ENCODE measurements around the gene GSTA4. TPM values are rescaled to one million over a fixed set of nuclear protein-coding genes. Genes with fewer than 3 reads are reported as not detected.

GSTA4 gene
- total and polyA plus RNA-seq, 10 donors = 8.5 to 23.3 (median 15.0) TPM

GRCh38 chr6:52995913-52996645 lies 995 bp upstream of the GSTA4 start:
- intact Hi-C loops (cut with DNase I; ENCODE audit: low total_unique reads) = no loop called here

GRCh38 chr6:52994839-52995088 lies 320 bp downstream of the GSTA4 start:
- Histone ChIP-seq H3K27me3 (replicated peaks in 1 of 7) (no peaks in the 10 kb centered on the region), H3K36me3 (no peaks in the 10 kb centered on the region), H3K4me1 (peaks cover 0 to 44% (median 21%) of the 10 kb centered on the region in 6 donors), H3K27ac (peak overlapping the region; percentile 91 to 99 (median 96)), H3K4me3 (peak overlapping the region; percentile 46 to 86 (median 64)), H3K9me3 (no peaks in the 10 kb centered on the region)
- 0 to 3% (median 0%) methylated on average over 5 to 13 of the region's 13 CpGs for WGBS, 5 donors
- TF ChIP-seq POLR2AphosphoS5 (IDR thresholded peaks at IDR 0.05) (no peak), POLR2A (IDR thresholded peaks at IDR 0.05) (no peak)
- TF ChIP-seq, protein P1, sequence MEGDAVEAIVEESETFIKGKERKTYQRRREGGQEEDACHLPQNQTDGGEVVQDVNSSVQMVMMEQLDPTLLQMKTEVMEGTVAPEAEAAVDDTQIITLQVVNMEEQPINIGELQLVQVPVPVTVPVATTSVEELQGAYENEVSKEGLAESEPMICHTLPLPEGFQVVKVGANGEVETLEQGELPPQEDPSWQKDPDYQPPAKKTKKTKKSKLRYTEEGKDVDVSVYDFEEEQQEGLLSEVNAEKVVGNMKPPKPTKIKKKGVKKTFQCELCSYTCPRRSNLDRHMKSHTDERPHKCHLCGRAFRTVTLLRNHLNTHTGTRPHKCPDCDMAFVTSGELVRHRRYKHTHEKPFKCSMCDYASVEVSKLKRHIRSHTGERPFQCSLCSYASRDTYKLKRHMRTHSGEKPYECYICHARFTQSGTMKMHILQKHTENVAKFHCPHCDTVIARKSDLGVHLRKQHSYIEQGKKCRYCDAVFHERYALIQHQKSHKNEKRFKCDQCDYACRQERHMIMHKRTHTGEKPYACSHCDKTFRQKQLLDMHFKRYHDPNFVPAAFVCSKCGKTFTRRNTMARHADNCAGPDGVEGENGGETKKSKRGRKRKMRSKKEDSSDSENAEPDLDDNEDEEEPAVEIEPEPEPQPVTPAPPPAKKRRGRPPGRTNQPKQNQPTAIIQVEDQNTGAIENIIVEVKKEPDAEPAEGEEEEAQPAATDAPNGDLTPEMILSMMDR (IDR thresholded peaks at IDR 0.05 in 8 of 11, conservative IDR thresholded peaks at IDR 0.05 in 3 of 11) = no peak
- DNase-seq = peak; percentile 89
- intact Hi-C loops (cut with DNase I; ENCODE audit: low total_unique reads) = no loop called here

More at GRCh38 chr6:52995913-52996645, 995 bp upstream of the GSTA4 start:
- no peaks in the 10 kb centered on the region for H3K9me3 ChIP-seq
- 13 to 17% (median 14%) methylated on average over 21 of the region's 21 CpGs for WGBS, 5 donors
- H3K27me3 ChIP-seq (replicated peaks in 1 of 7) = no peaks in the 10 kb centered on the region
- peak overlapping the region; percentile 91 to 99 (median 96) for H3K27ac ChIP-seq
- H3K4me1 ChIP-seq = peaks cover 0 to 44% (median 21%) of the 10 kb centered on the region in 6 donors
- H3K4me3 ChIP-seq = peak overlapping the region; percentile 28 to 86 (median 46)
- H3K36me3 ChIP-seq = no peaks in the 10 kb centered on the region
- peak; percentile 78 for DNase-seq
- TF ChIP-seq, protein P1 (IDR thresholded peaks at IDR 0.05 in 8 of 11, conservative IDR thresholded peaks at IDR 0.05 in 3 of 11) = no peak
- no peak for TF ChIP-seq POLR2AphosphoS5 (IDR thresholded peaks at IDR 0.05)
- no peak for TF ChIP-seq POLR2A (IDR thresholded peaks at IDR 0.05)

DNA sequence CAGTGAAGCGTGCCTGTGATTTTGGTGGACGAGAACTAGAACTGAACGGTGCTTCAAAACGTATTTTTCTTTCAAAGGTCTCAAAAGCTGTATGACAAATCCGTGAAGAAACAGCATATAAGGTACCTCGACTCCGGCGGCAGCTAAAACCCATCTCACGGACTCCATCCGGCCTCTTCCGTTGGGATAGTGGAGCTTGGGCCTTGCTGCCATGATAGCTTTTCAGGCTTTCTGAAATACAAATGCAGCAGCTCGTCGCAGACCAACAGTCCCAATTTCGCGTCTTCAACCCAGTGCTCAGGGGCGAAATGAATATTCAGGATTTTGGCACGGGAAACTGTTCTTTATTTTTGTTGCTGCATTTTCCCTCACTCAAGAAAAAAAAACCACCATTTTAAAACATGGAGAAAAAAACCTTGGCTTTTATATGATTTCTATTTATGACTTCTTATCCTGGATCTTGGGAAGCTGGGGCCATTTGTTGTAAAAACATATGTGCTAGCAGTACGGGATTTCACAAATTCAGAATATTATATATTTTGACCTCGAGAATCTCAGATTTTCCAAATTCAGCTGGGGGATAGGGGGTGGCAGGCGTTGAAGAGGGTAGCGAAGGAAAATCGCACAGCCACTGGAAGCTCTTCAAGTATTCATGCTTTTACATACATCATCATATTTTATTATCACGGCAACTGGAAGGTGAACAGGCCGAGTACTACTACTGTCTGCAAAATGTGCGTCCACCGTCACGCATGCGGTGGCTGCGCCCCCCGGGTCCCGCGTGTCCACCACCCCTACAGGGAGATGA lies 849 bp downstream of the GSTA4 start:
- no peaks in the 10 kb centered on the region for H3K27me3 ChIP-seq (replicated peaks in 1 of 7)
- H3K4me1 ChIP-seq = peaks cover 0 to 44% (median 21%) of the 10 kb centered on the region in 6 donors
- peak overlapping the region; percentile 91 to 99 (median 96) for H3K27ac ChIP-seq
- no peaks in the 10 kb centered on the region for H3K36me3 ChIP-seq
- H3K4me3 ChIP-seq = peak overlapping the region; percentile 46 to 86 (median 64)
- TF ChIP-seq POLR2A (IDR thresholded peaks at IDR 0.05) = no peak
- TF ChIP-seq, protein P1 (IDR thresholded peaks at IDR 0.05 in 8 of 11, conservative IDR thresholded peaks at IDR 0.05 in 3 of 11) = no peak
- TF ChIP-seq POLR2AphosphoS5 (IDR thresholded peaks at IDR 0.05) = no peak
- no peaks in the 10 kb centered on the region for H3K9me3 ChIP-seq
- no peak for DNase-seq
- WGBS, 5 donors = 21 to 36% (median 28%) methylated on average over 25 to 32 of the region's 32 CpGs
- intact Hi-C loops (cut with DNase I; ENCODE audit: low total_unique reads) = no loop called here

Measured in spleen (tissue), 11 donors.